ENCODE data around the gene ZDHHC22.

- TF ChIP-seq CTCF (IDR thresholded peaks at IDR 0.05; ENCODE audit: poor library complexity, severe bottlenecking): no peak
- no peak for TF ChIP-seq TAF1 (IDR thresholded peaks at IDR 0.05; ENCODE audit: low read depth)
- TF ChIP-seq EP300 (conservative IDR thresholded peaks at IDR 0.05; ENCODE audit: poor library complexity, severe bottlenecking): no peak
- peak; percentile 9 for TF ChIP-seq POLR2AphosphoS5 (IDR thresholded peaks at IDR 0.05)
Measured at GRCh38 chr14:77140359-77141213, 1.0 kb downstream of the ZDHHC22 start.

Measured in neural cell (in vitro differentiated cells).